Measurements from ENCODE around the gene FOXN4. TPM values are rescaled to one million over a fixed set of nuclear protein-coding genes. Genes with fewer than 3 reads are reported as not detected.

The FOXN4 gene
- total RNA-seq, 4 donors from 2014 or later: not detected

GRCh38 chr12:109255377-109255776 is 53.7 kb downstream of the FOXN4 start:
- TF ChIP-seq EP300 (IDR thresholded peaks at IDR 0.05) (no peak), POLR2A (IDR thresholded peaks at IDR 0.05; ENCODE audit: low read depth) (no peak), POLR2AphosphoS5 (IDR thresholded peaks at IDR 0.05) (no peak), CTCF (IDR thresholded peaks at IDR 0.05) (no peak)
- peaks cover 66 to 100% (median 99%) of the 10 kb centered on the region in 4 donors for H3K36me3 ChIP-seq
- H3K9me3 ChIP-seq: peaks cover 0 to 8% (median 4%) of the 10 kb centered on the region in 4 donors
- intact Hi-C loops (cut with DNase I): no loop called here
- peaks cover 0 to 6% (median 0%) of the 10 kb centered on the region in 4 donors for H3K4me1 ChIP-seq
- no peak for DNase-seq (ENCODE audit: extremely low spot score)
- no peak overlapping the region for H3K27ac ChIP-seq (replicated peaks in 1 of 4)
- WGBS: 88% methylated on average over 5 of the region's 5 CpGs
- no peaks in the 10 kb centered on the region for H3K27me3 ChIP-seq
- H3K4me3 ChIP-seq: no peak overlapping the region

DNA sequence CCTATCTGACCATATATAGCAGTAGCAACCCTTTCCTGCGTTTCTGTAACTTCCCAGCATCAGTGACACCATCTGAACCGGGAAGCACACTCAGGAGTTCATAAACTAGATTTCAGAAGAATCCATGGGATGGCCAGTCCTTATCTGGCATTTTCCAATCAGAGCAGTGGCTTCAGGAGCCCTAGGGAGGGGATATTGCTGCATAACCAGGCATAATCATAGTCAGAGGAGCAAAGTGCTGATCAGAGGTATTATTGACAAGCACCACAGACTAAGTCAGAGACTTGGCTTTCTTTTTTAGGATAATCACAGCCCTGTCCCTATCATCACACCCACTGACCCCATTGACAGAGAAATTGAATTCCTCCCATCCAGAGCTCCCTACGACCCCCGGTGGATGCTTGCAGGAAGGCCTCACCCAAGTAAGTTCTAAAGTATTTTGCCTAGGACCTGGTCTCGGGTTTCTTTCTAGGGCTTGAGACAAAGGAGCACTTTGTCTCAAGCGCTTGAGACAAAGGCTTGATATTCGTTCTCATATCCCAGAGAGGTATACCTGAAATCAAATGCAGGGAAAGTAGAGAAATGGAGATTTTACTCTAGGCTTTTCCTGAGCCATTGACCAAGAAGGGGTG is 55.1 kb downstream of the FOXN4 start:
- no peak for DNase-seq (ENCODE audit: extremely low spot score)
- no peak overlapping the region for H3K4me3 ChIP-seq
- peaks cover 0 to 8% (median 4%) of the 10 kb centered on the region in 4 donors for H3K9me3 ChIP-seq
- intact Hi-C loops (cut with DNase I): no loop called here
- peaks cover 53 to 100% (median 97%) of the 10 kb centered on the region in 4 donors for H3K36me3 ChIP-seq
- H3K4me1 ChIP-seq: peaks cover 0 to 8% (median 0%) of the 10 kb centered on the region in 4 donors
- no peak overlapping the region for H3K27ac ChIP-seq (replicated peaks in 1 of 4)
- WGBS: 96% methylated on average over 7 of the region's 7 CpGs
- TF ChIP-seq POLR2A (IDR thresholded peaks at IDR 0.05; ENCODE audit: low read depth) (no peak), CTCF (IDR thresholded peaks at IDR 0.05) (no peak), POLR2AphosphoS5 (IDR thresholded peaks at IDR 0.05) (no peak), EP300 (IDR thresholded peaks at IDR 0.05) (no peak)
- no peaks in the 10 kb centered on the region for H3K27me3 ChIP-seq

- Histone ChIP-seq H3K36me3 (peaks cover 48 to 100% (median 97%) of the 10 kb centered on the region in 4 donors), H3K27ac (replicated peaks in 1 of 4) (no peak overlapping the region), H3K4me1 (peaks cover 0 to 8% (median 0%) of the 10 kb centered on the region in 4 donors), H3K4me3 (no peak overlapping the region), H3K9me3 (peaks cover 0 to 8% (median 4%) of the 10 kb centered on the region in 4 donors), H3K27me3 (no peaks in the 10 kb centered on the region)
- WGBS: 95% methylated on average over 4 of the region's 4 CpGs
- no peak for TF ChIP-seq EP300 (IDR thresholded peaks at IDR 0.05)
- no peak for TF ChIP-seq POLR2AphosphoS5 (IDR thresholded peaks at IDR 0.05)
- no peak for TF ChIP-seq CTCF (IDR thresholded peaks at IDR 0.05)
- TF ChIP-seq POLR2A (IDR thresholded peaks at IDR 0.05; ENCODE audit: low read depth): no peak
- intact Hi-C loops (cut with DNase I): no loop called here
- DNase-seq (ENCODE audit: extremely low spot score): no peak
Observed at GRCh38 chr12:109252799-109253198, 56.3 kb downstream of the FOXN4 start.

DNA sequence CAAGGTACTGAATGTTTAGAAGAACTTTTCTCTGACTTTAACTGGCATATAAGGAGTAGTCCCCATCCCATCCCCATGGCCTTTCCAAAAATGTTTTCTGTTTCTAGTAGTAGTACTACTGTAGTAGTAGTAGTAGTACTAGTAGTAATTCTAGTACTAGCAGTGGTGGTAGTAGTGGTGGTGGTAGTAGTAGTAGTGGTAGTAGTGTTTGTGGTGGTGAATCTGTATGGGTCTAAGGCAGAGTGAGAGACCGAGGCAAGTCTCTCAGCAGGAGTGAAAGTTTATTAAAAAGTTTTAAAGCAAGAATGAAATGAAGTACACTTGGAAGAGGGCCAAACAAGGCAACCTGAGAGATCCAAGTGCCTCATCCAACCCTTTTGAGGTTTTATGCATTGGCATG is 58.6 kb downstream of the FOXN4 start:
- intact Hi-C loops (cut with DNase I): no loop called here
- Histone ChIP-seq H3K4me1 (peaks cover 0 to 8% (median 0%) of the 10 kb centered on the region in 4 donors), H3K27ac (replicated peaks in 1 of 4) (no peak overlapping the region), H3K4me3 (no peak overlapping the region), H3K27me3 (no peaks in the 10 kb centered on the region), H3K9me3 (peaks cover 0 to 8% (median 4%) of the 10 kb centered on the region in 4 donors), H3K36me3 (peaks cover 55 to 100% (median 97%) of the 10 kb centered on the region in 4 donors)
- 42% methylated on average over 1 of the region's 1 CpG for WGBS
- DNase-seq (ENCODE audit: extremely low spot score): no peak
- no peak for TF ChIP-seq CTCF (IDR thresholded peaks at IDR 0.05)
- TF ChIP-seq POLR2A (IDR thresholded peaks at IDR 0.05; ENCODE audit: low read depth): no peak
- TF ChIP-seq EP300 (IDR thresholded peaks at IDR 0.05): no peak
- no peak for TF ChIP-seq POLR2AphosphoS5 (IDR thresholded peaks at IDR 0.05)

All from esophagus muscularis mucosa (tissue), 4 donors.